Choroid plexus epithelial cell (primary cell): ENCODE measurements around the gene ZZZ3.
"Not testable (repeated sequence)": the region's sequence is repeated elsewhere in the genome, so short reads cannot be mapped to it uniquely, and the experiment has no call there.

Source experiments
- DNase-seq: peaks from one replicate; pipeline ENCODE4 v3.0.0-alpha.2; 2010; ENCODE audit warnings: low read depth
- H3K4me3 ChIP-seq: 2 replicates; pipeline ENCODE4 v1.5.1; 2011; ENCODE audit warnings: low read depth, mild to moderate bottlenecking, control low read depth, low read length, moderate library complexity
- TF ChIP-seq, protein P1 (sequence below): conservative IDR thresholded peaks from 2 replicates; pipeline ENCODE4 v1.5.1; 2011; ENCODE audit warnings: low read depth, mild to moderate bottlenecking, control low read depth, inconsistent platforms, low read length, moderate library complexity

Gene ZZZ3

DNA sequence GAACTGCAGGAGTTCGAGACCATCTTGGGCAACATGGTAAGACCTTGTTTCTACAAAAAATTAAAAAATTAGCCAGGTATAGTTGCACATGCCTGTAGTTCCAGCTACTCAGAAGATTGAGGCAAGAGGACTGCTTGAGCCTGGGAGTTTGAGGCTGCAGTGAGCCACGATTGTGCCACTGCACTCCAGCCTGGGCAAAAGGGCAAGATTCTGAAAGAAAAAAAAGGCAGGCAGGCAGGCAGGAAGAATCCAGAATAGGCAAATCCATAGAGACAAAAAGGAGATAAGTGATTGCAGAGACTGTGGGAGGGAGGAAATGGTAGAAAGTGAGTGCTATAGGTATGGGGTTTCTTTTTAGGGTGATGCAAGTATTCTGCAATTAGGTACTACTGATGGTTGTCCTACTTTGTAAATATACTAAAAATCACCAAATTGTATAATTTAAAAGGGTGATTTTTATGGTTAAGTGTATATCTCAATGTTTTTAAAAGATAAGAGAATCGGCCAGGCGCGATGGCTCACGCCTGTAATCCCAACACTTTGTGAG lies 29.4 kb downstream of the ZZZ3 start:
- no peak overlapping the region for H3K4me3 ChIP-seq
- DNase-seq: no peak
- TF ChIP-seq, protein P1, sequence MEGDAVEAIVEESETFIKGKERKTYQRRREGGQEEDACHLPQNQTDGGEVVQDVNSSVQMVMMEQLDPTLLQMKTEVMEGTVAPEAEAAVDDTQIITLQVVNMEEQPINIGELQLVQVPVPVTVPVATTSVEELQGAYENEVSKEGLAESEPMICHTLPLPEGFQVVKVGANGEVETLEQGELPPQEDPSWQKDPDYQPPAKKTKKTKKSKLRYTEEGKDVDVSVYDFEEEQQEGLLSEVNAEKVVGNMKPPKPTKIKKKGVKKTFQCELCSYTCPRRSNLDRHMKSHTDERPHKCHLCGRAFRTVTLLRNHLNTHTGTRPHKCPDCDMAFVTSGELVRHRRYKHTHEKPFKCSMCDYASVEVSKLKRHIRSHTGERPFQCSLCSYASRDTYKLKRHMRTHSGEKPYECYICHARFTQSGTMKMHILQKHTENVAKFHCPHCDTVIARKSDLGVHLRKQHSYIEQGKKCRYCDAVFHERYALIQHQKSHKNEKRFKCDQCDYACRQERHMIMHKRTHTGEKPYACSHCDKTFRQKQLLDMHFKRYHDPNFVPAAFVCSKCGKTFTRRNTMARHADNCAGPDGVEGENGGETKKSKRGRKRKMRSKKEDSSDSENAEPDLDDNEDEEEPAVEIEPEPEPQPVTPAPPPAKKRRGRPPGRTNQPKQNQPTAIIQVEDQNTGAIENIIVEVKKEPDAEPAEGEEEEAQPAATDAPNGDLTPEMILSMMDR: no peak

DNA sequence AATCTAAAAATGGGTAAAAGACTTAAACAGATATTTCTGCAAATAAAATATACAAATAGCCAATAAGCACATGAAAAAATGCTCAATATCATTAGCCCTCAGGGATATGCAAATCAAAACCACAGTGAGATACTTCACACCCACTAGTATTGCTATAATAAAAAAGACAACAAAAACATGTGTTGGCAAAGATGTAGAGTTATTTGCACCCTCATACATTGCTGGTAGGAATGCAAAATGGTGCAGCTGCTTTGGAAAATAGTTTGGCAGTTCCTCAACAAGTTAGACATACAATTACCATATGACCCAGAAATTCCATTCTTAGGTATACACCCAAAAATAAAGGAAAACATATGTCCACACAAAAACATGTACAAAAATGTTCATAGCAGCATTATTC lies 30.2 kb downstream of the ZZZ3 start:
- peak; percentile 54 for DNase-seq
- TF ChIP-seq, protein P1: no peak

DNA sequence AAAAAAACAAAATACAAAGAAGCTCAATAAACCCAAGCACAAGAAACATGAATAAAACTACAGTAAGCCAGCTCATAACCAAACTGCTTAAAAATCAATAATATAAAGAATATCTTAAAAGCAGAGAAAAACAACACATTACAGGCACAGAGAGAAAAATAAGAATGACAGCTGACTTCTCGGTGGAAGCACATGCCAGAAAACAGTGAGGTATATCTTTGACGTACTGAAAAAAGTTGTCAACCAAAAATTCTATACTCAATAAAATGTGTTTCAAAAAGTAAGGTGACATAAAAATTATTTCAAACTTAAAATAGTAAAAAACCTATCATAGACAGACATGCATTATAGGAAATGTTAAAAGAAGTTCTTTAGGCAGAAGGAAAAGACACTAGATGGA lies 33.3 kb downstream of the ZZZ3 start:
- TF ChIP-seq, protein P1: no peak
- no peak overlapping the region for H3K4me3 ChIP-seq
- DNase-seq: no peak

More for the DNA sequence above, 30.2 kb downstream of the ZZZ3 start:
- no peak overlapping the region for H3K4me3 ChIP-seq

DNA sequence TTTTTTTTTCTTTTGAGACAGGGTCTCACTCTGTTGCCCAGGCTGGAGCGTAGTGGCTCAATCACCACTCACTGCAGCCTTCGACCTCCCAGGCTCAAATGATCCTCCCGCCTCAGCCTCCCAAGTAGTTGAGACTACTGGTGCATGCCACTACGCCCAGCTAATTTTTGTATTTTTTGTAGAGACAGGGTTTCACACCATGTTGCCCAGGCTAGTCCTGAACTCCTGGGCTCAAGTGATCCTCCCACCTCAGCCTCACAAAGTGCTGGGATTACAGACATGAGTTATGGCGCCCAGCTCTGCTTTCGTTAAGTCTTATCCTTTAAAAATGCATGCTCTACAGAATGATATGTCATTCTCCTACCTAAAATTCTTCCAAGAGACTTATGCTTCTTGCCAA lies 36.2 kb downstream of the ZZZ3 start:
- not testable (repeated sequence) for DNase-seq

DNA sequence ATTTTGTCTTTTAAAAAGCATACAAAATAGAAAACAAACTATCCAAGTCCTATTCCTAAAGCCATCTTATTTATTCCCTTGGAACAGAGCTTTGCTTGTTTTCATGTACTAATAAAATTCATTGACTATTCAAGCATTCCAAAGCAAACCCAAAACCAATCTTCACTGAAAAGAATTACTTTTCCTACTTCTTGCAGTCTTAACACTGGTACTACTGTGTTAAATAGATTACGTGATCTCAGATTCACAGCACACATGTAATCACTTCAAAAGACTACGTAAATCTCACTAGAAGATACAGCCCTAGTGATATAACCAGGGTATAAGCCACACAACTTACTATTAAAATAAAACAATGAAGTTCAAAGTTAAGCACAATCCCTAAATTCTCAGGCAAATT lies 39.0 kb downstream of the ZZZ3 start:
- TF ChIP-seq, protein P1: no peak
- no peak overlapping the region for H3K4me3 ChIP-seq
- DNase-seq: no peak

More for the DNA sequence above, 36.2 kb downstream of the ZZZ3 start:
- H3K4me3 ChIP-seq: not testable (repeated sequence)

DNA sequence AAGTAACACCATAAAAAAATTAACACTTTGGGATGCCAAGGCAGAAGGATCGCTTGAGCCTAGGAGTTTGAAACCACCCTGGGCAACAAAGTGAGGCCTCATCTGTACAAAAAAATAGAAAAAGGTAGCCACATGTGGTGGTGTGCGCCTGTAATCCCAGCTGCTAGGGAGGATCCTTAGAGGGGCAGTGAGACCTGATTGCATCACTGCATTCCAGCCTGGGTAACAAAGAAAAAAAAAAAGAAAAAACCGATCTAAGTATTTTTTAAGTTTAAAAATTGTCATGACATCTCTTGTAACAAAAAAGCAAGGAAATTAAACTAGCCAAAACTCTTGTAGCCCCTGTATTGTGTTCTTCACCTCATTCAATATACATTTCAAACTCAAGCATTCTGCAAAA lies 39.5 kb downstream of the ZZZ3 start:
- H3K4me3 ChIP-seq: no peak overlapping the region
- DNase-seq: no peak
- TF ChIP-seq, protein P1: no peak

DNA sequence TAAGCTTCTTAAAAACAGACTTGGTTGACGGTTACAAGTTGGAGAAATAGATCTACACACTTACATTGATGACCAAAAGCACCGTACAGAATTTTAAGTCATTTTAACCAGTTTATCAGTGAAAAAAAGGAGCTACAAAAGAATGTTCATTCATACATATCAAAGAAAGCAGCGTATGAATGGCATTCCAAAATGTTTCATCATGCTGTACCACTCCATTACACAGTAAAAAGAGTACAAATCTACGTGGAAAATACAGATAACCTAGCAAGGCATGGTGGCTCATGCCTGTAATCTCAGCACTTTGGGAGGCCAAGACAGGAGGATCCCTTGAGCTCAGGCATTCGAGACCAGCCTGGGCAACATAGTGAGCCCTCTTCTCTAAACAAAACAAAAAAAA lies 40.3 kb downstream of the ZZZ3 start:
- TF ChIP-seq, protein P1: no peak
- DNase-seq: peak; percentile 48
- H3K4me3 ChIP-seq: no peak overlapping the region
